Thoracic aorta (tissue), 2 donors: ENCODE measurements around the gene COQ2. TPM values are rescaled to one million over a fixed set of nuclear protein-coding genes. Genes with fewer than 3 reads are reported as not detected.

Experiments used
- ATAC-seq: fragments of 150-250 bp; one replicate; pipeline ENCODE4 v1.8.0; 2017; ENCODE audit warnings: low read depth; ENCODE audit not compliant: insufficient number of reproducible peaks, low FRiP score
- DNase-seq: peaks from one replicate; pipeline ENCODE4 v3.0.0-alpha.2; 2020; ENCODE audit warnings: low spot score
- H3K27ac ChIP-seq, 2 donors: fragments of 200-600 bp; sonication (generic); 1 replicate in 1 of 2; 2 replicates in 1 of 2; pipeline ENCODE4 v1.5.1; 2016; ENCODE audit warnings: mild to moderate bottlenecking in 2 of 2, moderate library complexity in 2 of 2
- H3K27me3 ChIP-seq: fragments of 200-600 bp; sonication (generic); replicated peaks from 2 replicates; pipeline ENCODE4 v1.6.0; 2016; ENCODE audit warnings: mild to moderate bottlenecking; ENCODE audit not compliant: insufficient read depth
- H3K36me3 ChIP-seq: fragments of 200-600 bp; sonication (generic); one replicate; pipeline ENCODE4 v1.5.1; 2016
- H3K4me1 ChIP-seq, 2 donors: fragments of 200-600 bp; sonication (generic); 1 replicate in 1 of 2; 2 replicates in 1 of 2; pipeline versions ENCODE4 v1.5.1 to v1.6.0; 2016; ENCODE audit warnings: low read depth in 2 of 2, mild to moderate bottlenecking in 1 of 2; ENCODE audit not compliant: control insufficient read depth in 1 of 2
- H3K4me3 ChIP-seq: fragments of 200-600 bp; sonication (generic); 2 replicates; pipeline ENCODE4 v1.5.1; 2016; ENCODE audit warnings: mild to moderate bottlenecking
- H3K9me3 ChIP-seq: fragments of 200-600 bp; sonication (generic); 2 replicates; pipeline ENCODE4 v1.5.1; 2016
- total RNA-seq, 2 donors: library from RNA; depleted of rRNA; stranded (reverse); fragments of >200 nt; gene quantifications; one replicate each; pipeline versions ENCODE4 v1.1.0 to v1.2.3, GENCODE V29; 2016
- TF ChIP-seq, protein P1 (sequence below): fragments of 200-600 bp; sonication (generic); IDR thresholded peaks from one replicate; pipeline ENCODE4 v1.5.1; 2019; ENCODE audit warnings: antibody characterized with exemption

The COQ2 gene
- total RNA-seq, 2 donors from 2014 or later = 3.4 to 10.5 TPM

DNA sequence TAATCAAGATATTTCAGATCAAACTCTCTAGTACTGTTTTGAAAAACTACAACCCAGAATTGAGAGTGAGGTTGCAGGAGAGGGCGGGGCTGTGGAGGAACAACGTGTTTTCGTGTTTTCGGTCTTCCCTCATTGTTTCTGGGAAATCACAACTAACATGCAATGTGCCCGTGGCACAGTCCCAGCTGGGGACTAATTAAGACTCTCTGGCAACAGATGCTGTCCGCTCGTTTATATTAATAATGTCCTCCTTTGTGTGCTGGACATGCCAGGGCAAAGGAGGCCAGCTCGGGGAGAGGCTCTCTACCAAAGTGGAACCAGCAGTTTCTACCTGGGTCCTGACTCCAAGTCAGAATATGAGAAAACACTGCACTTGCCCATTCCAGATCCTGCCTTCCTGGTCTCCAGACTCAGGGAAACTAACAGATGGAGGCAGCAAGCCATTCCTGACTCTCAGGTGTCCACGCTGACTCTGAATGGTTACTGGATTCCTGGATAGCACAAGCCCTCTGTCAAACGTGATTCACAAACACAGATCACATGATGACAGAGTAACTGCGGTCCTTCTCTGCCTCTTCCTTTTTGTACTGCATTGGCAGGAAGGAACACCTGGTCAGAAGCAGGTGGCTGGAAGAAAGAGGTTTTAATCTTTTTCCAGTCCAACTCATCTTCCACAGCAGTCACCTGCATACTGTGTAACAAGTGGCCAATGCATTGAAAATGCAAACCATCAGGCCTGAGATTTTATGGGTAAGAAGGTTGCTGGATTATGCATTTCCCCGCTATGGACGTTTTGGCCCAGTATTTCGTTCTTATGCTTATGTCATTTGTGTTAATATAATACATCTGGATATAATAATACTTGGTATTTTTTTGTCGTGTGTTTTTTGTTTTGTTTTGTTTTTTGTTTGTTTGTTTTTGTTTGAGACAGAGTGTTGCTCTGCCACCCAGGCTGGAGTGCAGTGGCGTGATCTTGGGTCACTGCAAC is 65.0 kb downstream of the COQ2 start:
- ATAC-seq (no peak), DNase-seq (no peak)
- no peaks in the 10 kb centered on the region for H3K27me3 ChIP-seq
- no peak overlapping the region for H3K4me3 ChIP-seq
- H3K4me1 ChIP-seq = peaks cover 0 to 3% of the 10 kb centered on the region in 2 donors
- no peaks in the 10 kb centered on the region for H3K9me3 ChIP-seq
- H3K27ac ChIP-seq = no peak overlapping the region
- H3K36me3 ChIP-seq = no peaks in the 10 kb centered on the region
- TF ChIP-seq, protein P1, sequence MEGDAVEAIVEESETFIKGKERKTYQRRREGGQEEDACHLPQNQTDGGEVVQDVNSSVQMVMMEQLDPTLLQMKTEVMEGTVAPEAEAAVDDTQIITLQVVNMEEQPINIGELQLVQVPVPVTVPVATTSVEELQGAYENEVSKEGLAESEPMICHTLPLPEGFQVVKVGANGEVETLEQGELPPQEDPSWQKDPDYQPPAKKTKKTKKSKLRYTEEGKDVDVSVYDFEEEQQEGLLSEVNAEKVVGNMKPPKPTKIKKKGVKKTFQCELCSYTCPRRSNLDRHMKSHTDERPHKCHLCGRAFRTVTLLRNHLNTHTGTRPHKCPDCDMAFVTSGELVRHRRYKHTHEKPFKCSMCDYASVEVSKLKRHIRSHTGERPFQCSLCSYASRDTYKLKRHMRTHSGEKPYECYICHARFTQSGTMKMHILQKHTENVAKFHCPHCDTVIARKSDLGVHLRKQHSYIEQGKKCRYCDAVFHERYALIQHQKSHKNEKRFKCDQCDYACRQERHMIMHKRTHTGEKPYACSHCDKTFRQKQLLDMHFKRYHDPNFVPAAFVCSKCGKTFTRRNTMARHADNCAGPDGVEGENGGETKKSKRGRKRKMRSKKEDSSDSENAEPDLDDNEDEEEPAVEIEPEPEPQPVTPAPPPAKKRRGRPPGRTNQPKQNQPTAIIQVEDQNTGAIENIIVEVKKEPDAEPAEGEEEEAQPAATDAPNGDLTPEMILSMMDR = no peak

DNA sequence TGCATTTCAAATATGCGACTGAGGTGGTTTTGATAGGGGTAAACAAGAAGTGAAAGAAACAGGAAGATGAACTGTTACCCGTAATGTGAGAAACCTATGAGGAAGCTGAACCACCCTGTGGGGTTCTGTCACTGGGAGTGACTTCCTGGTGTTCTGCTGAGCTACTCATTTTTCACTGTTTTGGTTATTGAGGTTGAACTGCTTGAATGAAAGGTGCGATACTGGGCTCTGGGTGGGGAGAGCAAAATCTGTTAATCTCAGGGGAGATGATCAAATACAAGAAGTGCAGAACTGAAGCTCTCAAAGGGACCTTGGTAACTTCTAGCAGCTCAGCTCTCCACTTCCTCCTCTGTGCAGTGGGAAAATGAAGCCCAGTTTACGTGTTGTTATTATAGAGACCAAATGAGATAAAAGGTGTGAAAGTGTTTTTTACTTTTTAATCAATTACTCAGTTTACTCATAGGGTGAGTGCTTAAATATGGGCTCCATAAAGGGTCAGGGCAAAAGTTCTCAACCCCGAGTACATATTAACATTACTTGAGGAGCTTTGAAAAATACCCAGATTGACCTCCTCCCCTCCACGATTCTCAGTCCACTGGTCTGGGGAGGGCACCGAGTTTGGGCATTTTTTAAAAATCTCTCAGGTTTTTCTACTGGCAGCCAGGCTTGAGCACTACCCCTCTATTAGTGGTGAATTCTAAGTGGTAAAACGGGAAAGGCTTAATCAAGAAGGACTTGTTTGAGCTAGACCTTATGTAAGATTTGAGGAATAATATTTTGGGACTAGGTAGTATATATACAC is 66.7 kb downstream of the COQ2 start:
- Histone ChIP-seq H3K36me3 (no peaks in the 10 kb centered on the region), H3K4me3 (no peak overlapping the region), H3K9me3 (no peaks in the 10 kb centered on the region), H3K4me1 (peaks cover 0 to 3% of the 10 kb centered on the region in 2 donors), H3K27ac (no peak overlapping the region), H3K27me3 (no peaks in the 10 kb centered on the region)
- ATAC-seq = no peak
- TF ChIP-seq, protein P1 = no peak
- no peak for DNase-seq

DNA sequence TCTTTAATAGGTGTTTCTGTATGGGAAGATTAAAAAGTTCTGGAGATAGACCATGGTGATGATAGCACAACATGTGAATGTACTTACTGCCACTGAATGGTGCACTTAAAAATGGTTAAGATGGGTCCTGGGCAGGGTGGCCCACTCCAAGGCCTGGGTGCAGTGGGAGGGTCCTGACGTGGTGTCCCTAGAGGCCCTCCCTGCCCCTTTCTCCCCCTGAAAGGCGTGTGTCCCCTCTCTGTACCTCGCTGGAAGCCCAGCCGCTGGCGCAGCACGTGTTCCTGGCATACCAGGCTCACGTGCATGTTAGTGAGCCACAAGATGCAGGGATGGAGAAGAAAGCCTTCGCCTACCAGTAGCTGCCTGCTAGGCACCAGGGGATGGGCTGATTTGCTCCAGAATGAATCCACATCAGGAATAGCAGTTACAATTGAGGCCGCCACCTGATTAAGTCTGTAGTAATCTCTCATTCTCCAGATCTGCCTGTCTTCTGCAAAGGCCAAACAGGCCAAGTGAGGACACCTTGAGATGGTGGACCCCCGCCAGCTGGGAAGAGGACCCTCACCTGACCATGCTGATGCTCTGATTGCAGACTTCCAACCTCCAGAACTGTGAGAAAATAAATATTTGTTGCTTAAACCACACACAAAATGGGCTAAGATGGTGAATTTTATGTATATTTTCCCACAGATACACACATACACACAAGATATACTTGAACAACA is 67.5 kb downstream of the COQ2 start:
- ATAC-seq (no peak), DNase-seq (no peak)
- Histone ChIP-seq H3K4me1 (peaks cover 0 to 3% of the 10 kb centered on the region in 2 donors), H3K4me3 (no peak overlapping the region), H3K9me3 (no peaks in the 10 kb centered on the region), H3K27ac (no peak overlapping the region), H3K36me3 (no peaks in the 10 kb centered on the region), H3K27me3 (no peaks in the 10 kb centered on the region)
- TF ChIP-seq, protein P1 = no peak

DNA sequence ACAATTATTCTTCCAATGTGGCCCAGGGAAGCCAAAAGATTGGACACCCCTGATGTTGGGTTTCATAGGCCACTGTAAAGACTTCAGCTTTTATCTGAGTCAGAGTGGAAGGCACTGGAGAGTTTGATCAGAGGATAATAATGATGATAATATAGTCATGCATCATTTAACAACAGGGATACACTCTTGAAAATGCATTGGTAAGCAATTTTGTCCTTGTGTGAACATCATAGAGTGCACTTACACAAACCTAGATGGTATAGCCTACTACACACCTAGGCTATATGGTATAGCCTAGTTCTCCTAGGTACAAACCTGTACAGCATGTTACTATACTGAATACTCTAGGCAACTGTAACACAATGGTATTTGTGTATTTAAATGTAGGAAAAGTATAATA is 70.5 kb downstream of the COQ2 start:
- Histone ChIP-seq H3K27ac (no peak overlapping the region), H3K36me3 (no peaks in the 10 kb centered on the region), H3K9me3 (no peaks in the 10 kb centered on the region), H3K4me1 (peaks cover 0 to 3% of the 10 kb centered on the region in 2 donors), H3K27me3 (no peaks in the 10 kb centered on the region), H3K4me3 (no peak overlapping the region)
- TF ChIP-seq, protein P1 = no peak
- no peak for DNase-seq
- ATAC-seq = no peak

Other genes with a start within 250 kb of the COQ2 start
- 10 to 100 TPM; 40.3 to 70.7 TPM for gene COPS4, start 249.6 kb downstream of the COQ2 start, total RNA-seq
- 1 to 10 TPM in 1 of 2 donors, not detected in 1; 3.7 TPM for gene PLAC8, start 170.1 kb downstream of the COQ2 start, total RNA-seq
- 1 to 10 TPM; 1.4 to 6.1 TPM for gene HPSE, start 50.0 kb upstream of the COQ2 start, total RNA-seq
- 10 to 100 TPM; 11.6 to 19.6 TPM for gene HELQ, start 171.0 kb upstream of the COQ2 start, total RNA-seq
- 10 to 100 TPM in 1 of 2 donors, 1 to 10 TPM in 1; 7.6 to 17.3 TPM for gene MRPS18C, start 171.3 kb upstream of the COQ2 start, total RNA-seq
- gene ABRAXAS1, start 200.3 kb upstream of the COQ2 start, total RNA-seq = 10 to 100 TPM in 1 of 2 donors, 1 to 10 TPM in 1; 2.4 to 14.0 TPM